ENCODE data around the gene GNB1. TPM values are rescaled to one million over a fixed set of nuclear protein-coding genes. Genes with fewer than 3 reads are reported as not detected.

The GNB1 gene
- total and polyA plus RNA-seq, 9 of the 15 experiments (the other 6 are each of a cell fraction or from before 2014, with no cell fraction given) = 34.3 to 388 (median 114) TPM

GRCh38 chr1:1782399-1783221, 108.3 kb downstream of the GNB1 start (continued):
- TF ChIP-seq SLC30A9 (CRISPR knock-in tag; IDR thresholded peaks at IDR 0.05) (no peak), ZNF551 (CRISPR knock-in tag; IDR thresholded peaks at IDR 0.05) (no peak), KLF6 (CRISPR knock-in tag; IDR thresholded peaks at IDR 0.05; ENCODE audit: borderline replicate concordance) (no peak), ETV5 (CRISPR knock-in tag; IDR thresholded peaks at IDR 0.05; ENCODE audit: low read depth) (0 out of 2 replicates have a peak, but pooled peaks have one; percentile 56), HCFC1 (IDR thresholded peaks at IDR 0.05; ENCODE audit: low read depth, low read length) (no peak), CLOCK (CRISPR knock-in tag; IDR thresholded peaks at IDR 0.05; ENCODE audit: borderline replicate concordance) (no peak), NCOA1 (IDR thresholded peaks at IDR 0.05; ENCODE audit: low read depth) (no peak), TRIM24 (IDR thresholded peaks at IDR 0.05) (no peak), ZBTB40 (IDR thresholded peaks at IDR 0.05) (0 out of 2 replicates have a peak, but pooled peaks have one; percentile 42), ZBTB40 (CRISPR knock-in tag; IDR thresholded peaks at IDR 0.05) (no peak), FOXA1 (IDR thresholded peaks at IDR 0.05; ENCODE audit: borderline replicate concordance) (no peak), RUNX1 (IDR thresholded peaks at IDR 0.05; ENCODE audit: low read depth) (no peak), MCM5 (IDR thresholded peaks at IDR 0.05; ENCODE audit: low read depth) (no peak), HNRNPUL1 (IDR thresholded peaks at IDR 0.05; ENCODE audit: low read length) (no peak), HDAC2 (IDR thresholded peaks at IDR 0.05) (peak; percentile 10; the same call in 1 of the 2 replicates), ZNF311 (CRISPR knock-in tag; IDR thresholded peaks at IDR 0.05) (no peak), RBBP5 (IDR thresholded peaks at IDR 0.05; ENCODE audit: borderline replicate concordance, insufficient read depth, low read length, poor library complexity, severe bottlenecking) (no peak), STAG1 (CRISPR knock-in tag; IDR thresholded peaks at IDR 0.05; ENCODE audit: borderline replicate concordance) (no peak)
